Astrocyte (in vitro differentiated cells and primary cell): ENCODE data around the gene ATAD2B. TPM values are rescaled to one million over a fixed set of nuclear protein-coding genes. Genes with fewer than 3 reads are reported as not detected.

Experiments
- DNase-seq: peaks from one replicate; pipeline ENCODE4 v3.0.0-alpha.2; 2010; ENCODE audit warnings: low read depth
- FAIRE-seq: peaks from 2 replicates; lab custom pipeline; 2011; peaks lifted over from hg19 to GRCh38; lab: Jason Lieb, UNC
- H2AFZ ChIP-seq: 2 replicates; pipeline ENCODE4 v1.6.0; 2012; ENCODE audit warnings: low read depth, low read length, inconsistent platforms
- H3K27ac ChIP-seq: 2 replicates; pipeline ENCODE4 v1.5.1; 2011; ENCODE audit warnings: low read depth, low read length, inconsistent platforms
- H3K27me3 ChIP-seq: 2 replicates; pipeline ENCODE4 v1.6.0; 2011; ENCODE audit warnings: low read length, inconsistent platforms; ENCODE audit not compliant: insufficient read depth
- H3K36me3 ChIP-seq: 2 replicates; pipeline ENCODE4 v1.5.1; 2011; ENCODE audit warnings: low read length, inconsistent platforms; ENCODE audit not compliant: insufficient read depth
- H3K4me1 ChIP-seq: 2 replicates; pipeline ENCODE4 v1.5.1; 2011; ENCODE audit warnings: low read length, inconsistent platforms; ENCODE audit not compliant: insufficient read depth
- H3K4me2 ChIP-seq: 2 replicates; pipeline ENCODE4 v1.6.0; 2012; ENCODE audit warnings: low read length, inconsistent platforms
- H3K4me3 ChIP-seq: 2 replicates; pipeline ENCODE4 v1.5.1; 2011; ENCODE audit warnings: low read depth, mild to moderate bottlenecking, low read length, inconsistent platforms; ENCODE audit not compliant: insufficient read depth
- H3K79me2 ChIP-seq: 2 replicates; pipeline ENCODE4 v1.6.0; 2012; ENCODE audit warnings: mild to moderate bottlenecking, low read length, inconsistent platforms; ENCODE audit not compliant: insufficient read depth
- H3K9ac ChIP-seq: 2 replicates; pipeline ENCODE4 v1.6.0; 2012; ENCODE audit warnings: mild to moderate bottlenecking, low read length, inconsistent platforms
- H3K9me3 ChIP-seq: 2 replicates; pipeline ENCODE4 v1.5.1; 2012; ENCODE audit warnings: low read depth, mild to moderate bottlenecking, low read length, inconsistent platforms; ENCODE audit not compliant: insufficient read depth
- H4K20me1 ChIP-seq: 2 replicates; pipeline ENCODE4 v1.6.0; 2012; ENCODE audit warnings: low read length, inconsistent platforms; ENCODE audit not compliant: insufficient read depth
- H3K27ac Mint-ChIP-seq: one replicate; pipeline ENCODE4 v1.8.0; 2021; ENCODE audit warnings: mild to moderate bottlenecking, mixed read lengths; ENCODE audit not compliant: unreplicated experiment
- H3K27me3 Mint-ChIP-seq: one replicate; pipeline ENCODE4 v1.8.0; 2021; ENCODE audit warnings: low read depth, mixed read lengths; ENCODE audit not compliant: unreplicated experiment
- H3K36me3 Mint-ChIP-seq: one replicate; pipeline ENCODE4 v1.8.0; 2021; ENCODE audit warnings: low read depth, mixed read lengths; ENCODE audit not compliant: unreplicated experiment
- H3K4me1 Mint-ChIP-seq: one replicate; pipeline ENCODE4 v1.8.0; 2021; ENCODE audit warnings: low read depth, mixed read lengths; ENCODE audit not compliant: unreplicated experiment
- H3K4me3 Mint-ChIP-seq: one replicate; pipeline ENCODE4 v1.8.0; 2021; ENCODE audit warnings: mild to moderate bottlenecking, moderate library complexity, mixed read lengths; ENCODE audit not compliant: unreplicated experiment
- H3K9me3 Mint-ChIP-seq: one replicate; pipeline ENCODE4 v1.8.0; 2021; ENCODE audit warnings: mild to moderate bottlenecking, mixed read lengths; ENCODE audit not compliant: unreplicated experiment
- CTCF ChIP-seq: IDR thresholded peaks from 2 replicates; pipeline ENCODE4 v1.5.1; 2011; ENCODE audit warnings: low read depth, mild to moderate bottlenecking, inconsistent platforms, low read length, moderate library complexity; ENCODE audit not compliant: insufficient read depth
- EZH2 ChIP-seq: IDR thresholded peaks from 2 replicates; pipeline ENCODE4 v1.6.1; 2012; ENCODE audit warnings: mild to moderate bottlenecking, low read length, inconsistent platforms; ENCODE audit not compliant: insufficient read depth
- total RNA-seq: library from RNA; stranded (reverse); gene quantifications from 2 replicates; pipeline ENCODE4 v1.2.1, GENCODE V29; 2021

The ATAD2B gene
- total RNA-seq, 1 donor from 2014 or later, result 12.2 TPM

- DNase-seq (peak; percentile 18), FAIRE-seq (no peak)
- Histone ChIP-seq H3K4me3 (no peak overlapping the region), H3K27ac (no peak overlapping the region), H3K79me2 (peaks cover 97% of the 10 kb centered on the region), H3K9me3 (no peaks in the 10 kb centered on the region), H3K4me2 (no peak overlapping the region), H3K27me3 (no peaks in the 10 kb centered on the region), H2AFZ (no peak overlapping the region), H3K36me3 (no peaks in the 10 kb centered on the region), H3K9ac (no peak overlapping the region), H3K4me1 (no peaks in the 10 kb centered on the region), H4K20me1 (peaks cover 77% of the 10 kb centered on the region)
- H3K27ac Mint-ChIP-seq, result no peak overlapping the region
- H3K27me3 Mint-ChIP-seq, result no peaks in the 10 kb centered on the region
- H3K9me3 Mint-ChIP-seq, result no peaks in the 10 kb centered on the region
- H3K4me3 Mint-ChIP-seq, result no peak overlapping the region
- no peaks in the 10 kb centered on the region for H3K36me3 Mint-ChIP-seq
- TF ChIP-seq EZH2, result no peak
- no peak for TF ChIP-seq CTCF
- peaks cover 12% of the 10 kb centered on the region for H3K4me1 Mint-ChIP-seq
These were observed 10.1 kb downstream of the ATAD2B start for GRCh38 chr2:23916727-23917405.

GRCh38 chr2:23915327-23915726 lies 11.6 kb downstream of the ATAD2B start:
- H3K79me2 ChIP-seq, result peaks cover 97% of the 10 kb centered on the region

More at GRCh38 chr2:23915327-23915726, 11.6 kb downstream of the ATAD2B start:
- no peaks in the 10 kb centered on the region for H3K9me3 Mint-ChIP-seq
- Histone ChIP-seq H3K4me2 (no peak overlapping the region), H3K9ac (no peak overlapping the region), H3K4me1 (no peaks in the 10 kb centered on the region), H4K20me1 (peaks cover 71% of the 10 kb centered on the region), H3K27me3 (no peaks in the 10 kb centered on the region), H3K27ac (no peak overlapping the region), H3K36me3 (no peaks in the 10 kb centered on the region), H2AFZ (no peak overlapping the region), H3K4me3 (no peak overlapping the region), H3K9me3 (no peaks in the 10 kb centered on the region)
- no peaks in the 10 kb centered on the region for H3K36me3 Mint-ChIP-seq
- FAIRE-seq (no peak), DNase-seq (no peak)
- no peak overlapping the region for H3K27ac Mint-ChIP-seq
- no peak for TF ChIP-seq CTCF
- TF ChIP-seq EZH2, result no peak
- no peak overlapping the region for H3K4me3 Mint-ChIP-seq
- H3K4me1 Mint-ChIP-seq, result peaks cover 12% of the 10 kb centered on the region
- no peaks in the 10 kb centered on the region for H3K27me3 Mint-ChIP-seq
